ENCODE measurements around the gene KRT2.

Gene KRT2

GRCh38 chr12:52645982-52646381 lies 6.0 kb downstream of the KRT2 start:
- H2BK120ac ChIP-seq (ENCODE audit: low read depth, low read length), result no peak overlapping the region

DNA sequence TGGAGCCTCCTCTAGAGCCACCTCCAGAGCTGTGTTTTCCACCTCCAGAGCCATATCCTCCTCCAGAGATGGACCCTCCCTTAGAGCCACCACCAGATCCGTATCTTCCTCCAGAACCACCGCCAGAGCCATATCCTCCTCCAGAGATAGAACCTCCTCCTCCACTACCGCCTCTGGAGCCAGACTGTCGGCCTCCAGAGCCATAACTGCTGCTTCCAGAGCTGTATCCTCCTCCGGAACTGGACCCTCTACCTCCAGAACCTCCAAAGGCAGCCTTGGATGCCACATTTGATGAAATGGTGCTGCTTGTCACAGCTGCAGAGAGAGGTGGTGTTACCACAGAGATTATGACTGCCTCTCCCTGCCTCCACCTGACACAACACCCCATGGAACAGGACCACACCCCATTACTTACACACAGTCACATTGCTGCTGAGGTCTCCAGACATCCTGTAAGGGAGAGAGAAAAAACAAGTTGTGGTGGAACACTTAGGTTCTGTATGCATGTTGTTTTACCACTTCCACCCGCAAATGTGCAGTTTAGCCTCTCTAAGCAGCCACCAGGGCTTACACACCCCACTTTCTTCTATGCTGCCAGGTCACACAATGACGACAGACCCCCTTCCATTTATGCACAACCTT lies 6.8 kb downstream of the KRT2 start:
- Histone ChIP-seq H2AK5ac (ENCODE audit: low read length, severe bottlenecking) (no peak overlapping the region), H3K9ac (ENCODE audit: low read length) (no peak overlapping the region)
- 54% methylated on average over 7 of the region's 7 CpGs for WGBS

More at GRCh38 chr12:52645982-52646381, 6.0 kb downstream of the KRT2 start:
- Histone ChIP-seq H2BK15ac (ENCODE audit: low read depth, poor library complexity, severe bottlenecking) (no peak overlapping the region), H3K14ac (ENCODE audit: low read length in 2 of 2) (no peak overlapping the region), H3K9ac (ENCODE audit: low read length) (no peak overlapping the region), H3K27ac (ENCODE audit: low read length, poor library complexity, severe bottlenecking) (no peak overlapping the region), H3K4ac (ENCODE audit: low read depth in 1 of 2, low read length in 2 of 2) (no peak overlapping the region), H3K79me1 (replicated peaks; ENCODE audit: low read length, poor library complexity, severe bottlenecking) (no peaks in the 10 kb centered on the region), H2BK12ac (ENCODE audit: low read length in 2 of 2) (no peak overlapping the region), H2BK5ac (ENCODE audit: low read depth, low read length, poor library complexity, severe bottlenecking) (no peak overlapping the region), H2AFZ (ENCODE audit: low read depth, low read length) (no peak overlapping the region), H3K27me3 (ENCODE audit: control insufficient read depth in 1 of 2, insufficient read depth in 1 of 2, low read length in 2 of 2) (peaks cover 22 to 90% of the 10 kb centered on the region in 2 experiments), H3K23ac (ENCODE audit: low read length in 2 of 2) (no peak overlapping the region), H3K4me1 (ENCODE audit: control insufficient read depth, insufficient read depth, low read depth, low read length) (no peaks in the 10 kb centered on the region), H3K18ac (ENCODE audit: low read depth in 1 of 2, low read length in 2 of 2) (no peak overlapping the region), H4K91ac (ENCODE audit: low read length) (no peak overlapping the region), H3K36me3 (ENCODE audit: control insufficient read depth in 1 of 2, insufficient read depth in 2 of 2, low read depth in 1 of 2, low read length in 2 of 2) (no peaks in the 10 kb centered on the region), H4K8ac (ENCODE audit: low read length) (no peak overlapping the region), H2AK5ac (ENCODE audit: low read length, severe bottlenecking) (no peak overlapping the region), H3K4me3 (ENCODE audit: insufficient read depth in 1 of 2, low read depth in 1 of 2, low read length in 2 of 2) (no peak overlapping the region), H3K4me2 (ENCODE audit: low read length, poor library complexity, severe bottlenecking) (no peak overlapping the region), H3K9me3 (ENCODE audit: control insufficient read depth, low read length) (no peaks in the 10 kb centered on the region)
- 60% methylated on average over 4 of the region's 4 CpGs for WGBS
- no peak for DNase-seq

GRCh38 chr12:52644078-52644415 lies 8.0 kb downstream of the KRT2 start:
- no peaks in the 10 kb centered on the region for H3K79me1 ChIP-seq (replicated peaks; ENCODE audit: low read length, poor library complexity, severe bottlenecking)
- no peak overlapping the region for H3K4me3 ChIP-seq (ENCODE audit: insufficient read depth in 1 of 2, low read depth in 1 of 2, low read length in 2 of 2)
- no peak overlapping the region for H2BK120ac ChIP-seq (ENCODE audit: low read depth, low read length)
- no peak overlapping the region for H2BK12ac ChIP-seq (ENCODE audit: low read length in 2 of 2)
- no peak overlapping the region for H2AFZ ChIP-seq (ENCODE audit: low read depth, low read length)
- no peak overlapping the region for H3K23ac ChIP-seq (ENCODE audit: low read length in 2 of 2)
- no peak overlapping the region for H3K4ac ChIP-seq (ENCODE audit: low read depth in 1 of 2, low read length in 2 of 2)
- H3K4me1 ChIP-seq (ENCODE audit: control insufficient read depth, insufficient read depth, low read depth, low read length), result no peaks in the 10 kb centered on the region
- WGBS, result 82% methylated on average over 4 of the region's 6 CpGs
- no peak for DNase-seq
- no peak overlapping the region for H3K4me2 ChIP-seq (ENCODE audit: low read length, poor library complexity, severe bottlenecking)
- H2AK5ac ChIP-seq (ENCODE audit: low read length, severe bottlenecking), result no peak overlapping the region
- H2BK5ac ChIP-seq (ENCODE audit: low read depth, low read length, poor library complexity, severe bottlenecking), result no peak overlapping the region
- H3K9ac ChIP-seq (ENCODE audit: low read length), result no peak overlapping the region
- no peak overlapping the region for H4K8ac ChIP-seq (ENCODE audit: low read length)
- H3K18ac ChIP-seq (ENCODE audit: low read depth in 1 of 2, low read length in 2 of 2), result no peak overlapping the region
- H3K27ac ChIP-seq (ENCODE audit: low read length, poor library complexity, severe bottlenecking), result no peak overlapping the region
- H3K14ac ChIP-seq (ENCODE audit: low read length in 2 of 2), result no peak overlapping the region
- H4K91ac ChIP-seq (ENCODE audit: low read length), result no peak overlapping the region
- H3K27me3 ChIP-seq (ENCODE audit: control insufficient read depth in 1 of 2, insufficient read depth in 1 of 2, low read length in 2 of 2), result peaks cover 22 to 84% of the 10 kb centered on the region in 2 experiments
- no peak overlapping the region for H2BK15ac ChIP-seq (ENCODE audit: low read depth, poor library complexity, severe bottlenecking)
- H3K9me3 ChIP-seq (ENCODE audit: control insufficient read depth, low read length), result no peaks in the 10 kb centered on the region
- H3K36me3 ChIP-seq (ENCODE audit: control insufficient read depth in 1 of 2, insufficient read depth in 2 of 2, low read depth in 1 of 2, low read length in 2 of 2), result no peaks in the 10 kb centered on the region

More for the DNA sequence above, 6.8 kb downstream of the KRT2 start:
- H4K8ac ChIP-seq (ENCODE audit: low read length), result no peak overlapping the region
- no peak for DNase-seq
- H3K79me1 ChIP-seq (replicated peaks; ENCODE audit: low read length, poor library complexity, severe bottlenecking), result no peaks in the 10 kb centered on the region
- no peak overlapping the region for H2BK15ac ChIP-seq (ENCODE audit: low read depth, poor library complexity, severe bottlenecking)
- no peak overlapping the region for H3K4me2 ChIP-seq (ENCODE audit: low read length, poor library complexity, severe bottlenecking)
- H2BK12ac ChIP-seq (ENCODE audit: low read length in 2 of 2), result no peak overlapping the region
- no peak overlapping the region for H3K27ac ChIP-seq (ENCODE audit: low read length, poor library complexity, severe bottlenecking)
- no peak overlapping the region for H3K14ac ChIP-seq (ENCODE audit: low read length in 2 of 2)
- no peak overlapping the region for H2BK5ac ChIP-seq (ENCODE audit: low read depth, low read length, poor library complexity, severe bottlenecking)
- H2BK120ac ChIP-seq (ENCODE audit: low read depth, low read length), result no peak overlapping the region
- no peaks in the 10 kb centered on the region for H3K9me3 ChIP-seq (ENCODE audit: control insufficient read depth, low read length)
- no peaks in the 10 kb centered on the region for H3K36me3 ChIP-seq (ENCODE audit: control insufficient read depth in 1 of 2, insufficient read depth in 2 of 2, low read depth in 1 of 2, low read length in 2 of 2)
- H3K27me3 ChIP-seq (ENCODE audit: control insufficient read depth in 1 of 2, insufficient read depth in 1 of 2, low read length in 2 of 2), result peaks cover 22 to 90% of the 10 kb centered on the region in 2 experiments
- H3K4ac ChIP-seq (ENCODE audit: low read depth in 1 of 2, low read length in 2 of 2), result no peak overlapping the region
- no peak overlapping the region for H2AFZ ChIP-seq (ENCODE audit: low read depth, low read length)
- H3K4me1 ChIP-seq (ENCODE audit: control insufficient read depth, insufficient read depth, low read depth, low read length), result no peaks in the 10 kb centered on the region
- H3K18ac ChIP-seq (ENCODE audit: low read depth in 1 of 2, low read length in 2 of 2), result no peak overlapping the region
- no peak overlapping the region for H4K91ac ChIP-seq (ENCODE audit: low read length)
- H3K23ac ChIP-seq (ENCODE audit: low read length in 2 of 2), result no peak overlapping the region
- H3K4me3 ChIP-seq (ENCODE audit: insufficient read depth in 1 of 2, low read depth in 1 of 2, low read length in 2 of 2), result no peak overlapping the region

GRCh38 chr12:52643233-52644077 lies 8.6 kb downstream of the KRT2 start:
- Histone ChIP-seq H2BK120ac (ENCODE audit: low read depth, low read length) (no peak overlapping the region), H3K9me3 (ENCODE audit: control insufficient read depth, low read length) (no peaks in the 10 kb centered on the region), H3K4me3 (ENCODE audit: insufficient read depth in 1 of 2, low read depth in 1 of 2, low read length in 2 of 2) (no peak overlapping the region), H3K4me1 (ENCODE audit: control insufficient read depth, insufficient read depth, low read depth, low read length) (no peaks in the 10 kb centered on the region), H2AFZ (ENCODE audit: low read depth, low read length) (no peak overlapping the region), H2BK15ac (ENCODE audit: low read depth, poor library complexity, severe bottlenecking) (no peak overlapping the region), H3K27me3 (ENCODE audit: control insufficient read depth in 1 of 2, insufficient read depth in 1 of 2, low read length in 2 of 2) (peaks cover 22 to 86% of the 10 kb centered on the region in 2 experiments), H4K91ac (ENCODE audit: low read length) (no peak overlapping the region), H3K23ac (ENCODE audit: low read length in 2 of 2) (no peak overlapping the region), H3K18ac (ENCODE audit: low read depth in 1 of 2, low read length in 2 of 2) (no peak overlapping the region), H3K14ac (ENCODE audit: low read length in 2 of 2) (no peak overlapping the region), H3K4me2 (ENCODE audit: low read length, poor library complexity, severe bottlenecking) (no peak overlapping the region), H4K8ac (ENCODE audit: low read length) (no peak overlapping the region), H2BK12ac (ENCODE audit: low read length in 2 of 2) (no peak overlapping the region), H2BK5ac (ENCODE audit: low read depth, low read length, poor library complexity, severe bottlenecking) (no peak overlapping the region), H3K36me3 (ENCODE audit: control insufficient read depth in 1 of 2, insufficient read depth in 2 of 2, low read depth in 1 of 2, low read length in 2 of 2) (no peaks in the 10 kb centered on the region), H3K79me1 (replicated peaks; ENCODE audit: low read length, poor library complexity, severe bottlenecking) (no peaks in the 10 kb centered on the region), H2AK5ac (ENCODE audit: low read length, severe bottlenecking) (no peak overlapping the region), H3K9ac (ENCODE audit: low read length) (no peak overlapping the region), H3K27ac (ENCODE audit: low read length, poor library complexity, severe bottlenecking) (no peak overlapping the region), H3K4ac (ENCODE audit: low read depth in 1 of 2, low read length in 2 of 2) (no peak overlapping the region)
- DNase-seq, result no peak
- WGBS, result 80% methylated on average over 10 of the region's 10 CpGs

All from mesenchymal stem cell (in vitro differentiated cells and primary cell).